ENCODE results near the gene TGM6. TPM values are rescaled to one million over a fixed set of nuclear protein-coding genes. Genes with fewer than 3 reads are reported as not detected.

The TGM6 gene
- total RNA-seq, 2 donors from 2014 or later, result not detected

DNA sequence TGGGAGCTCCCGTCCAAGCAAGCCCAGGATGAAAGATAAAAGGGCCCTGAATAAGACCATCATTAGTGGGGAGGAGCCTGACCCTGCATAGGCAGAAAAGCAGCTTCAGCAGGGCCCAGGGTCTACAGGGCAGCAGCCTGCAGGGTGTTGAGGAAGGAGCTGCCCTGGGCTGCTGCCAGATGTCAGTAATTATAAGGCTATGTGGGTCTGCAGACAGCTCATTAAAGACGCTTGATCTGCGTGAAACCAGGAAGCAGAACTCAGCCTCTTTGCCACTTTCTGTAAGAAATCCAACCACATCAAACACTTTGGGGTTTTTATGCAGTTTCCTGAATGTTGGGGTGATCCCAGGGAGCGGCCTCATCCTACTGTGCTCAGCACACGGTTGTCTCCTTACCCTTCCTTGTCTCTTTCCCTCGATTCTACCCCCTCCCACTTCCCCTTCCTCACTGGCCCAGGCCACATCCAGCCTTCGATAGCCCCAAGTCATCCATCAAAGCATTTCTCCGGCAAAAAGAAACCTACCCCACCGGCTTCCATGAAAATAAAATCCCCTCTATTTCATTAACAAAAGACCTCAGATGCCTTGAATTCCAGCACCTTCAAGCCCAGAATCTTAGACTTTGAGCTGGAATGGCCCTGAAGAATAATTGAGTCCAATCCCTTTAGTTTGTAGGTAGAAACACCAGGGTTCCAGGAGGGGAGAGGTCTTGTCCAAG, 1.0 kb upstream of the TGM6 start:
- Mint-ChIP-seq H3K9me3 (no peaks in the 10 kb centered on the region), H3K27ac (peak overlapping the region; percentile 81), H3K4me1 (peaks cover 13% of the 10 kb centered on the region), H3K36me3 (ENCODE audit: low read depth) (no peaks in the 10 kb centered on the region), H3K4me3 (peak overlapping the region; percentile 48), H3K27me3 (no peaks in the 10 kb centered on the region)
- peak; percentile 93 for ATAC-seq (replicated peaks)

DNA sequence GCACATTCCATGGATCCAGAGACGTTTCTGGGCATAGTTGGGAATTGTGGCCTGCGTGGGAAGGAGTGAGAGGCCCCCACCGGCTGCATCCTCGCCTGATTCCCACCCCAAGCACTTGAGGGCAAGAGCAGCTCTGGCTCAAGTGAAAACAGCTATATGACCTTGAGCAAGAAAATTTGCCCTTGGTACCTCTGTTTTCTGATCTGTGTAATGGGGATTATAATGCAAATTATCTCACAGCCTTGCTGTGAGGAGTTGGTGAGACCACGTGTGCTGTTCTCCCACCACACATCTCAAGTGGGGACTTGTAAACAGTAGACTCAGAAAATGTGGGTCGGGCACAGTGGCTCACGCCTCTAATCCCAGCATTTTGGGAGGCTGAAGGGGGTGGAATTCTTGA, 602 bp downstream of the TGM6 start:
- ATAC-seq (replicated peaks), result no peak
- Mint-ChIP-seq H3K4me3 (no peak overlapping the region), H3K4me1 (peaks cover 16% of the 10 kb centered on the region), H3K27ac (no peak overlapping the region), H3K9me3 (no peaks in the 10 kb centered on the region), H3K27me3 (no peaks in the 10 kb centered on the region), H3K36me3 (ENCODE audit: low read depth) (no peaks in the 10 kb centered on the region)

DNA sequence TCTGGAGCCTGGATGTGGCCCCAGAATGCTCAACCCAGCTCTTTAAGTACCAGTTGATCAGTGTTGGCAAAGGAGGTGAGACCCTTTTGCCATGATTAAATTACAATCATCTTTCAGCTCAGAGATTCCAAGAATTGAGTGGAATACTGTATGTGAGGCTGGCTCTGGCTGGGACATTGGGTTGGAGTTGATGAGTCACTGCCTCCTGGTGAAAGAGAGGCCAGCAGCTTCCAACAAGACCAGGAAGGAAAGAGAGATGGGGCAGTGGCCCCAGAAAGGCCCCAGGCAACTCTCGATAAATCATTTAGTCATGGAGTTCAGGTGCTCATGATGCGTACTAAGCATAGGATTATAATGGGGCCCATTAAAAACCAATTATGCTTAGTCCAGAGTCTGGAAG, 2.1 kb downstream of the TGM6 start:
- Mint-ChIP-seq H3K9me3 (no peaks in the 10 kb centered on the region), H3K4me3 (no peak overlapping the region), H3K27me3 (no peaks in the 10 kb centered on the region), H3K27ac (no peak overlapping the region), H3K4me1 (peaks cover 23% of the 10 kb centered on the region), H3K36me3 (ENCODE audit: low read depth) (no peaks in the 10 kb centered on the region)
- ATAC-seq (replicated peaks), result no peak

DNA sequence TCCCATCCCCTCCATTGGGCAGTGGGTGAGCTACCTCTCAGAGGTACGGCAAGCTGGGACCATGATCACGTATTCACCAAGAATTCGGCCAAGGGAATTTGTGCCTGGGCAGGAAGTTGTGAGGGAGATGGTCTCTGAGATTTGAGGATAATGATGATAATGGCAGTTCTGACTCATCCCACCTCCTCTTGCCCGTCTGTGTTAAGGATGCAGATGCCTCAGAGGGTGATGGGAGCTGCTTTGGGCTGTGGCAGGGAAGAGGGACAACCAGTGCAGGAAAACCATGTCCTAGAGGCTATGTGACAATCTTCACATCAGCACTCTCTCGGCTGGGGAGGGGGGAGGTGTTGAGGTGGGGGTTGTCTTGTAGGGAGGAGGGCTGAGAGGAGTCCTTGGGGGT, 4.3 kb downstream of the TGM6 start:
- ATAC-seq (replicated peaks), result no peak
- Mint-ChIP-seq H3K27me3 (no peaks in the 10 kb centered on the region), H3K4me3 (no peak overlapping the region), H3K36me3 (ENCODE audit: low read depth) (no peaks in the 10 kb centered on the region), H3K27ac (no peak overlapping the region), H3K9me3 (no peaks in the 10 kb centered on the region), H3K4me1 (peaks cover 18% of the 10 kb centered on the region)

DNA sequence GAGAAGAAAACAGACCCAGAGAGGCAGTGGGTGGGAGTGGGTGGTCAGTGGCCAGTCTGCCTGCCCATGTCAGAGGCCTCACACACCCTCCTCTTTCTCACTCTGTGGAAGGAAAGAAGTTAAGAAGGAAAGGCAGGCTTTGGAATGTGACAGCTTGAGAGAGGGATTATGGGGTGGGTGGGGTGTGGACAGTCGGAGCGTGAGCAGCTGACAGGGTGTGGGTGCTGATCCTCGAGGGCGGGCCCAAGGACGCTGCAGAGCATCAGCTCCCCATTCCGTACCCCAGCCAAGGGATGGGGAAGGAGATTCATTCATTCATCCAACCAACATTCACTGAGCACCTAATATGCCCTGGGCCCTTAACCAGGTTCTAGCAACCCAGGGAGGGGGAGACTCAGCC, 4.8 kb downstream of the TGM6 start:
- H3K36me3 Mint-ChIP-seq (ENCODE audit: low read depth), result no peaks in the 10 kb centered on the region
- H3K4me3 Mint-ChIP-seq, result no peak overlapping the region
- H3K4me1 Mint-ChIP-seq, result peaks cover 13% of the 10 kb centered on the region
- H3K27ac Mint-ChIP-seq, result no peak overlapping the region
- ATAC-seq (replicated peaks), result no peak
- no peaks in the 10 kb centered on the region for H3K9me3 Mint-ChIP-seq
- H3K27me3 Mint-ChIP-seq, result no peaks in the 10 kb centered on the region

DNA sequence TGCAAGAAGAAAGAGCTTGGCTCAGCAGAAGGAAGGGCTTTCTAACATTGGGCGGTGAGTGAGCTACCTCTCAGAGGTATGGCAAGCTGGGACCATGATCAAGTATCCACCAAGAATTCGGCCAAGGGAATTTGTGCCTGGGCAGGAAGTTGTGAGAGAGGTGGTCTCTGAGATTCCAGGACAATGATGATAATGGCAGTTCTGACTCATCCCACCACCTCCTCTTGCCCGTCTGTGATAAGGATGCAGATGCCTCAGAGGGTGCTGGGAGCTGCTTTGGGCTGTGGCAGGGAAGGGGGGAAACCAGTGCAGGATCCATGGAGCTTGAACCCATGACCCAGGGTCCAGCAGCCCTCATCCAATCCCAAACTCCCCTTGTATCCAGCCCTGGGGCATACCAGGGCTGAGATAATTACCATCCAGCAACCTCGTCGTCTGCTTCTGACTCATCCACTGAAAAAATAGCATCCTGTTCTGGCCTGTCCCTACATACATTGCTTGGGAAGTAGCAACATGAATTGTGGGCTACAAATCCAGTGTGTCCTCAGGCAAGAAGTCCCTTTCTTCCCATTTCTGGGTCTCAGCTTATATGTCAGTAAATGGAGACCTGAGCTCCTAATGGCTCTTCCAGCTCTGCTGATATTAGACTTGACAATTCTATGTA, 5.9 kb downstream of the TGM6 start:
- no peaks in the 10 kb centered on the region for H3K9me3 Mint-ChIP-seq
- no peak overlapping the region for H3K27ac Mint-ChIP-seq
- no peaks in the 10 kb centered on the region for H3K27me3 Mint-ChIP-seq
- H3K4me1 Mint-ChIP-seq, result peaks cover 10% of the 10 kb centered on the region
- peak; percentile 41 for ATAC-seq (replicated peaks)
- peak overlapping the region; percentile 34 for H3K4me3 Mint-ChIP-seq
- H3K36me3 Mint-ChIP-seq (ENCODE audit: low read depth), result no peaks in the 10 kb centered on the region

DNA sequence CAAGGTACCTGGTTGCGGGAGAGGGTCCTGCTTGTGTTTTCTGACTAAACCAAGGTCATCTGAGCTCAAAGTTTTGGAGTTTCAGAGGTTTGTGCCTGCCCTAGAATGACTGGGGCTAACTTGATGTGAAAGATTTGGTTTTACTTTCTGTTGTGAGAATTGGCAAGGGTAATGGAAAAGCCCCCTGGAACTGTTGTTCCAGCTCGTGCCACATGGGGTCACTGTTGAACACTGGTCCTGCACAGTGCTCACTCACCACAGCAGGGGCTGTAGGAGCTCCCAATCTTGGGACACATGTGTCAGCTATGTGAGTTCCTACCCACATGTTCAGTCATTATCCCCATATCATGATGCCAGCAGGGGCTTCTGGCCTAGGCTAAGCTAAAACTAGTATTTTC, 6.5 kb downstream of the TGM6 start:
- Mint-ChIP-seq H3K27me3 (no peaks in the 10 kb centered on the region), H3K27ac (no peak overlapping the region), H3K9me3 (no peaks in the 10 kb centered on the region), H3K4me1 (peaks cover 10% of the 10 kb centered on the region), H3K4me3 (peak overlapping the region; percentile 34), H3K36me3 (ENCODE audit: low read depth) (no peaks in the 10 kb centered on the region)
- ATAC-seq (replicated peaks), result peak; percentile 85

DNA sequence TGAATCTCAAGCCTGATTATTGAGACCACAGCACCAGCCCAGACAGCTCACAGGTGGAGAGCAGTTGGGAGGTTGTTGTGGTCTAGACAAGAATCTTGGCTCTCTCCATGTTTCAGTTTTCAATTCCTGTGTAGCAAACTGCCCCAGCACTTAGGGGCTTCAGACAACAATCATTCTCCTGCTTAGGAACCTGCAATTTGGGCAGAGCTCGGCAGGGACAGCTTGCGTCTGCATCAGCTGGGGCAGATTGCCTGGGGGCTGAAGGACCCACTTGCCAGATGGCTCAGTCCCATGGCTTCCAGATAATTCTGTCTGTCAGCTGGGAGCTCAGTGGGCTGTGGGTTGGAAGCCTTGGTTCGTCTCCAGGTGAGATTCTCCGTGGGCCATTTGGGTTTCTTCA, 6.9 kb downstream of the TGM6 start:
- H3K4me1 Mint-ChIP-seq, result peaks cover 10% of the 10 kb centered on the region
- ATAC-seq (replicated peaks), result no peak
- no peaks in the 10 kb centered on the region for H3K36me3 Mint-ChIP-seq (ENCODE audit: low read depth)
- H3K4me3 Mint-ChIP-seq, result no peak overlapping the region
- H3K9me3 Mint-ChIP-seq, result no peaks in the 10 kb centered on the region
- H3K27ac Mint-ChIP-seq, result no peak overlapping the region
- H3K27me3 Mint-ChIP-seq, result no peaks in the 10 kb centered on the region

DNA sequence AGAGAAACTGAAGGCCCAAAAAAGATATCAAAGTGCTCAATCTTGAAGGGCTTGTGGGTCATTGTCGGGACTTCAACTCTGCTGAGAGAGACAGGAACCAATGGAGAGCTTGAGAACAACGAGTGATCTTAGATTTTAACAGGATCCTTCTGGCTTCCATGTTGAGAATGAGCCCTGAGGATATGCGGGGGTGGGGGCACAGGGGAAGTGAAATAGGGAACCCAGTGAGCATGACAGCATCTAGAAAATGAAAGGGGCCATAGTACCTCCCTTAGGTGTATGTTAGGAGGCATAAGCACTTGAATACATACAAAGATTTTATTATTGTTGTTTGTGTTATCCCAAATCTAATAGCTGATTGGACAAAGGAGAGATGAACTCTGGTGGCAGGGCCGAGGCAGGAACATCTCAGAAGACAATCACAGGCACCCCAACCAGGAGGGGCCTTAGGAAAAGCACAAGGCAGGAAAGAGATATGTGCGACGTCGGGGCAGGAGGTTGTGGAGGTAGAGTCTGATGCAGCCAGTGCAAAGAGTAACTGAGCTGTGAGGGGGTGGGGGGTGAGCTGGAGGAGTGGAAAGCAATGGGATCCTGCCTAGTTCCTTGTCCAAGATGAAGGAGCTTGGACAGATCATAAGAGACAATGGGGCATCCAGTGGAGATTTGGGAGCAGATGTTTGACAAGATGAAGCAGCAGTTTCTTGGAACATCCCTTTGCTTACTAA, 10.4 kb downstream of the TGM6 start:
- H3K4me1 Mint-ChIP-seq, result peaks cover 10% of the 10 kb centered on the region
- H3K27ac Mint-ChIP-seq, result no peak overlapping the region
- H3K9me3 Mint-ChIP-seq, result no peaks in the 10 kb centered on the region
- H3K27me3 Mint-ChIP-seq, result no peaks in the 10 kb centered on the region
- no peaks in the 10 kb centered on the region for H3K36me3 Mint-ChIP-seq (ENCODE audit: low read depth)
- no peak overlapping the region for H3K4me3 Mint-ChIP-seq
- no peak for ATAC-seq (replicated peaks)

DNA sequence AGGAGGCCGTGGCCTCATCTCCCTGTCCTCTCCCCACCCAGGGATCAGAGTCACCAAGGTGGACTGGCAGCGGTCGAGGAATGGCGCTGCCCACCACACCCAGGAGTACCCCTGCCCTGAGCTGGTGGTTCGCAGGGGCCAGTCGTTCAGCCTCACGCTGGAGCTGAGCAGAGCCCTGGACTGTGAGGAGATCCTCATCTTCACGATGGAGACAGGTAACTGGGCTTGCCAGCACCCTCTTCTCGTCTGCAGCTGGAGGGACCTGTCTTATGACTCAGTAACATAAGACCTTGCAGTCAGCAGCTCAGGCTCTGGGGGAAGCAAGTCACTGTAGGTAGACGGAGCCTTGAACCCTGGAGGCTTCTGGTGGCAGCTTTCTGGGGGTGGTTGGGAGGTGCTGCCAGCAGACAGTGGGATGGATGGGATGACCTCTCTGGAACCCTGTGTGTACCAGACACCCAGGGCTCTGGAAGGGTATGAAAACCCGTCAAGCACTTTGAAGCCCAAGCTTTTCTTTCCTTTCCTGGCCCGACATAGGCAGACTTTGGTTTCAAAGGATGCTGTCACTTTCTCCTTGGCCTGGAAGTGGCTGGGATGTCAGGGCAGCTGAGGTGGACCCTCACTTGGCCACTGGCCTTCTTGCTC, 13.8 kb downstream of the TGM6 start:
- Mint-ChIP-seq H3K9me3 (no peaks in the 10 kb centered on the region), H3K4me3 (no peak overlapping the region), H3K27ac (no peak overlapping the region), H3K4me1 (no peaks in the 10 kb centered on the region), H3K27me3 (no peaks in the 10 kb centered on the region), H3K36me3 (ENCODE audit: low read depth) (no peaks in the 10 kb centered on the region)
- ATAC-seq (replicated peaks), result no peak

DNA sequence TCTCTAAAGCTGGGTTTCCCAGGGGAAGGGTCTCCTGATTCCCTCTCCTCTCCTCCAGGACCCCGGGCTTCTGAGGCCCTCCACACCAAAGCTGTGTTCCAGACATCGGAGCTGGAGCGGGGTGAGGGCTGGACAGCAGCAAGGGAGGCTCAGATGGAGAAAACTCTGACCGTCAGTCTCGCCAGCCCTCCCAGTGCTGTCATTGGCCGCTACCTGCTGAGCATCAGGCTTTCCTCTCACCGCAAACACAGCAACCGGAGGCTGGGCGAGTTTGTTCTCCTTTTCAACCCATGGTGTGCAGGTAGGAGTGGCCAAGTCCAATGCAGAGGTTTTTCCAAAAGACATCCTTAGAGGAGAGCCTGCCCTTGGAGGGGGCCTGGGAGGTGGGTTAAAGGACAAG, 14.4 kb downstream of the TGM6 start:
- H3K4me3 Mint-ChIP-seq, result no peak overlapping the region
- H3K36me3 Mint-ChIP-seq (ENCODE audit: low read depth), result no peaks in the 10 kb centered on the region
- no peaks in the 10 kb centered on the region for H3K4me1 Mint-ChIP-seq
- no peak for ATAC-seq (replicated peaks)
- H3K9me3 Mint-ChIP-seq, result no peaks in the 10 kb centered on the region
- H3K27me3 Mint-ChIP-seq, result no peaks in the 10 kb centered on the region
- H3K27ac Mint-ChIP-seq, result no peak overlapping the region

DNA sequence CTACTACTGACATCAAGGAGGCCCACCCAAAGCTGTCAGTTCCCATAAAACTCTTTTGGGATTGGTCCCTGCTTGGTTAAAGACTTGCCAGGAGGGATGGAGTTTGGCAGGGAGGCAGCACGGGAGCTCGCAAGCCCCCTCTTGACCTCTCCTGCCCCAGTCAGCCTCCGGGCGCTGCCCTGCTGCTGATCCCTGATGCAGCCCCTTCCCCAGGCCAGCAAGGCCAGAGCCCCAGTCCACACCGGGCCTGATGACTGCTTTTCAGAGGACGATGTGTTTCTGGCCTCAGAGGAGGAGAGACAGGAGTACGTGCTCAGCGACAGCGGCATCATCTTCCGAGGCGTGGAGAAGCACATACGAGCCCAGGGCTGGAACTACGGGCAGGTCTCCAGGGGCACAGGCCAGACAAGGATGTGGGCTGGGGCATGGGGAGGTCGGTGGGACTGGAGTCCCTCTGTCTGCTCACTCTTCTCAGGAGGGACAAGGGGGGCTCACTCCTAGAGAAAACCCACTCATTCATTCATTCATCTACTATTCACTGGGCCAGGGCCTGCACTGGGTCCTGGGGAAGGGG, 15.6 kb downstream of the TGM6 start:
- Mint-ChIP-seq H3K36me3 (ENCODE audit: low read depth) (no peaks in the 10 kb centered on the region), H3K27ac (no peak overlapping the region), H3K9me3 (no peaks in the 10 kb centered on the region)

DNA sequence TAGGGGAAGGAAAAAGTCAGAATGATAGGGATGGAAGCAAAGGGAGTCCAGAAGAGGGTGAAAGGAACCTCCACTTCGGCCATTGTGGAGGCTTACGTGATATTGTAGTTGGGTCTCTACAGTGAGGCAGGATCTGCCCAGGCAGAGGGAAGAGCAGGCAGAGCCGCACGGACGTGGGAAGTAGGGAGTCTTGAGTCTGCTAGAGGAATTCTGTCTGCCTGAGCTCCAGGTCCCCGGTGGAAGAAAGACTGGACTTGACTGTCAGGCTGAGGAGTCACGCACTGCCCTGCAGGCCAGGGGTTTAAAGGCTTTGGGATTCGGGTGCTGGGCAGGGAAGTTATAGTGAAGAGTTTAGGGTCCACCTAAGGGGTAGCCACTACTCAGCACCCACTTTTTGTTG, 16.4 kb downstream of the TGM6 start:
- no peaks in the 10 kb centered on the region for H3K36me3 Mint-ChIP-seq (ENCODE audit: low read depth)
- H3K4me1 Mint-ChIP-seq, result no peaks in the 10 kb centered on the region
- no peaks in the 10 kb centered on the region for H3K27me3 Mint-ChIP-seq
- no peaks in the 10 kb centered on the region for H3K9me3 Mint-ChIP-seq
- no peak overlapping the region for H3K4me3 Mint-ChIP-seq
- H3K27ac Mint-ChIP-seq, result no peak overlapping the region
- ATAC-seq (replicated peaks), result no peak

More for the DNA sequence above, 15.6 kb downstream of the TGM6 start:
- Mint-ChIP-seq H3K4me3 (no peak overlapping the region), H3K4me1 (no peaks in the 10 kb centered on the region), H3K27me3 (no peaks in the 10 kb centered on the region)
- no peak for ATAC-seq (replicated peaks)

DNA sequence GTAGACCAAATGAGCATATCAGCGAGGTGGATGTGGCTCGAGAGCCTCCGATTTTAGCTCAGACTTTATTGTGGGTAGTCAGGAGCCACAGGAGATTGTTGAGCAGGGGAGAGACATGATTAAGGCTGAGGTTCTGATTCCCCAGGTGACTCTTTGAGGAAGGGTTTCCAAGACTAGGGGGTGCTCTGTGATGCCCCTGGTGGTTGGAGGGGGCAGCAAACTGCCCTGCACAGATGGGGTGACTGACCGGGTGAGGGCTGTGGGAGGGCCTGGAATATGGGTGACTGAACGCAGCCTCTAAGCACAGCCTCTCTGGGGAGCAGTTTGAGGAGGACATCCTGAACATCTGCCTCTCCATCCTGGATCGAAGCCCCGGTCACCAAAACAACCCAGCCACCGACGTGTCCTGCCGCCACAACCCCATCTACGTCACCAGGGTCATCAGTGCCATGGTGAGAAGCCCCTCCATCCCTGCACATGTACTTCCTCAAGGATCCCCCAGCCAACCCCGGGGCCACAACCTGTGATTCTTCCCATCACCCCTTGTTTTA, 17.0 kb downstream of the TGM6 start:
- H3K27me3 Mint-ChIP-seq, result no peaks in the 10 kb centered on the region
- H3K4me3 Mint-ChIP-seq, result no peak overlapping the region
- no peak for ATAC-seq (replicated peaks)
- no peaks in the 10 kb centered on the region for H3K9me3 Mint-ChIP-seq
- H3K27ac Mint-ChIP-seq, result no peak overlapping the region
- H3K36me3 Mint-ChIP-seq (ENCODE audit: low read depth), result no peaks in the 10 kb centered on the region
- H3K4me1 Mint-ChIP-seq, result no peaks in the 10 kb centered on the region
